Left hindlimb (tissue), 1 donor: ENCODE results near the gene UBE2L3.
"Not testable (repeated sequence)": the region's sequence is repeated elsewhere in the genome, so short reads cannot be mapped to it uniquely, and the experiment has no call there.

Experiments used
- DNase-seq: peaks from one replicate; pipeline ENCODE4 v3.0.0-alpha.2; 2018

UBE2L3 gene

GRCh38 chr22:21629255-21630149, 62.0 kb downstream of the UBE2L3 start, which contains the start of gene YDJC:
TSS of gene YDJC (minus strand) at chr22:21630022. CDS start at chr22:21630014, 8 bp downstream.
- DNase-seq: peak; percentile 93

- DNase-seq: no peak
These were observed 63.5 kb downstream of the UBE2L3 start for GRCh38 chr22:21631025-21631424.

GRCh38 chr22:21632237-21632895, 64.9 kb downstream of the UBE2L3 start, which contains the start of gene CCDC116:
TSS of gene CCDC116 (plus strand) at chr22:21632760. CDS start at chr22:21633182, 422 bp downstream.
- no peak for DNase-seq

GRCh38 chr22:21632931-21633330, 65.4 kb downstream of the UBE2L3 start:
- no peak for DNase-seq

GRCh38 chr22:21633481-21633880, 66.0 kb downstream of the UBE2L3 start:
- no peak for DNase-seq

GRCh38 chr22:21634081-21634480, 66.6 kb downstream of the UBE2L3 start:
- no peak for DNase-seq

- no peak for DNase-seq
These were observed 67.3 kb downstream of the UBE2L3 start for GRCh38 chr22:21634844-21635243.

GRCh38 chr22:21635771-21636510, 68.4 kb downstream of the UBE2L3 start:
- DNase-seq: no peak

- no peak for DNase-seq
These were observed 69.2 kb downstream of the UBE2L3 start for GRCh38 chr22:21636629-21637218.

GRCh38 chr22:21637450-21637849, 69.9 kb downstream of the UBE2L3 start:
- DNase-seq: not testable (repeated sequence)

GRCh38 chr22:21639359-21639758, 71.8 kb downstream of the UBE2L3 start:
- no peak for DNase-seq

GRCh38 chr22:21640810-21641209, 73.3 kb downstream of the UBE2L3 start:
- no peak for DNase-seq

- no peak for DNase-seq
These were observed 73.9 kb downstream of the UBE2L3 start for GRCh38 chr22:21641417-21641788.

GRCh38 chr22:21641789-21642583, 74.5 kb downstream of the UBE2L3 start, which contains the start of gene SDF2L1:
TSS of gene SDF2L1 (plus strand) at chr22:21642302. CDS start at chr22:21642337, 35 bp downstream.
- peak; percentile 99 for DNase-seq

GRCh38 chr22:21642584-21643448, 75.3 kb downstream of the UBE2L3 start:
- no peak for DNase-seq

- DNase-seq: no peak
These were observed 76.2 kb downstream of the UBE2L3 start for GRCh38 chr22:21643533-21644357.

GRCh38 chr22:21645513-21645912, 78.0 kb downstream of the UBE2L3 start:
- DNase-seq: not testable (repeated sequence)

GRCh38 chr22:21646608-21647590, 79.4 kb downstream of the UBE2L3 start:
- DNase-seq: peak; percentile 82

GRCh38 chr22:21650280-21650679, 82.8 kb downstream of the UBE2L3 start:
- DNase-seq: no peak
